GM19240 (cell line): Measurements from ENCODE around the gene HORMAD2.

Experiments used
- DNase-seq: peaks from one replicate; pipeline ENCODE4 v3.0.0; 2011; ENCODE audit warnings: low spot score; ENCODE audit not compliant: insufficient read length

HORMAD2 gene

GRCh38 chr22:30161051-30161469, 80.8 kb downstream of the HORMAD2 start:
- no peak for DNase-seq

GRCh38 chr22:30167296-30167695, 87.0 kb downstream of the HORMAD2 start:
- no peak for DNase-seq

- DNase-seq, result no peak
Observed at GRCh38 chr22:30167734-30168133, 87.5 kb downstream of the HORMAD2 start.

GRCh38 chr22:30169002-30169401, 88.7 kb downstream of the HORMAD2 start:
- no peak for DNase-seq

- no peak for DNase-seq
Observed at GRCh38 chr22:30170129-30170528, 89.9 kb downstream of the HORMAD2 start.

- no peak for DNase-seq
Observed at GRCh38 chr22:30171008-30171407, 90.7 kb downstream of the HORMAD2 start.

GRCh38 chr22:30175690-30176288, 95.5 kb downstream of the HORMAD2 start:
- DNase-seq, result no peak

GRCh38 chr22:30176431-30176830, 96.2 kb downstream of the HORMAD2 start:
- no peak for DNase-seq

GRCh38 chr22:30178181-30179126, 98.2 kb downstream of the HORMAD2 start:
- DNase-seq, result no peak

- no peak for DNase-seq
Observed at GRCh38 chr22:30180616-30181015, 100.4 kb downstream of the HORMAD2 start.

GRCh38 chr22:30181459-30182349, 101.4 kb downstream of the HORMAD2 start:
- DNase-seq, result no peak

GRCh38 chr22:30182350-30182745, 102.1 kb downstream of the HORMAD2 start:
- no peak for DNase-seq

- no peak for DNase-seq
Observed at GRCh38 chr22:30182815-30183214, 102.6 kb downstream of the HORMAD2 start.

- no peak for DNase-seq
Observed at GRCh38 chr22:30183271-30183670, 103.0 kb downstream of the HORMAD2 start.

- no peak for DNase-seq
Observed at GRCh38 chr22:30183861-30184278, 103.6 kb downstream of the HORMAD2 start.

GRCh38 chr22:30185129-30185528, 104.9 kb downstream of the HORMAD2 start:
- no peak for DNase-seq

GRCh38 chr22:30185549-30185948, 105.3 kb downstream of the HORMAD2 start:
- no peak for DNase-seq

- no peak for DNase-seq
Observed at GRCh38 chr22:30186041-30186440, 105.8 kb downstream of the HORMAD2 start.

- DNase-seq, result no peak
Observed at GRCh38 chr22:30186510-30186909, 106.2 kb downstream of the HORMAD2 start.

- DNase-seq, result no peak
Observed at GRCh38 chr22:30187094-30187493, 106.8 kb downstream of the HORMAD2 start.

- DNase-seq, result no peak
Observed at GRCh38 chr22:30187529-30188407, 107.5 kb downstream of the HORMAD2 start.
